ENCODE results near the gene SPEM1. TPM values are rescaled to one million over a fixed set of nuclear protein-coding genes. Genes with fewer than 3 reads are reported as not detected.

SPEM1 gene
- total and polyA plus RNA-seq, 10 of the 15 experiments (the other 5 are each of a cell fraction or from before 2014, with no cell fraction given): not detected

- intact Hi-C loops (cut with micrococcal nuclease; ENCODE audit: unreplicated experiment) (no loop called here), in situ Hi-C loops (cut with MboI) (no loop called here)
- Histone ChIP-seq H3K36me3 (ENCODE audit: control insufficient read depth in 2 of 2, insufficient read depth in 2 of 2, low read length in 1 of 2) (no peaks in the 10 kb centered on the region), H3K4me3 (no peak overlapping the region), H3K9ac (ENCODE audit: control insufficient read depth, insufficient read depth, low read length) (no peak overlapping the region), H3K4me1 (ENCODE audit: control insufficient read depth, insufficient read depth, low read length) (no peaks in the 10 kb centered on the region), H4K20me1 (ENCODE audit: control insufficient read depth, insufficient read depth) (no peaks in the 10 kb centered on the region), H3K9me3 (replicated peaks; ENCODE audit: control insufficient read depth, insufficient read depth, low read length) (no peaks in the 10 kb centered on the region), H2AFZ (ENCODE audit: control insufficient read depth, low read depth, low read length) (no peak overlapping the region), H3K27me3 (replicated peaks in 1 of 2; ENCODE audit: control insufficient read depth in 2 of 2, insufficient read depth in 2 of 2, low read length in 1 of 2) (no peaks in the 10 kb centered on the region; a peak in 1 of 4 replicates), H3K79me2 (ENCODE audit: control insufficient read depth, insufficient read depth, low read length) (no peaks in the 10 kb centered on the region), H3K27ac (ENCODE audit: control insufficient read depth, insufficient read depth) (no peak overlapping the region), H3K4me2 (ENCODE audit: control insufficient read depth, insufficient read depth) (no peak overlapping the region)
- ChIA-PET RAD21 (ENCODE audit: unreplicated experiment) (no interaction called here), CTCF (no interaction called here), SMC1A (ENCODE audit: uncharacterized antibody, unreplicated experiment) (no interaction called here), POLR2A (no interaction called here)
- no peak for DNase-seq (ENCODE audit: low read depth, low spot score)
- ATAC-seq: no peak
- no TSS peak for BruUV-seq (replicated peaks)
- no peak for FAIRE-seq
- WGBS (ENCODE audit: insufficient coverage, insufficient replicate concordance, low lambda C conversion rate, missing lambda C conversion rate): 66% methylated on average over 8 of the region's 8 CpGs
- TF ChIP-seq NR2C1 (IDR thresholded peaks at IDR 0.05) (no peak), TBL1XR1 (IDR thresholded peaks at IDR 0.05; ENCODE audit: low read depth, low read length) (no peak), KDM1A (IDR thresholded peaks at IDR 0.05; ENCODE audit: borderline replicate concordance) (no peak), ZNF622 (IDR thresholded peaks at IDR 0.05) (no peak), SREBF2 (IDR thresholded peaks at IDR 0.05; ENCODE audit: low read length) (no peak), WRNIP1 (IDR thresholded peaks at IDR 0.05; ENCODE audit: borderline replicate concordance, low read depth, low read length) (no peak), MTA3 (IDR thresholded peaks at IDR 0.05; ENCODE audit: borderline replicate concordance, low read length) (no peak), BMI1 (IDR thresholded peaks at IDR 0.05; ENCODE audit: borderline replicate concordance) (no peak), SKIL (IDR thresholded peaks at IDR 0.05; ENCODE audit: low read depth, poor library complexity, severe bottlenecking) (no peak), ATF2 (IDR thresholded peaks at IDR 0.05; ENCODE audit: low read length) (no peak), NR2C2 (IDR thresholded peaks at IDR 0.05; ENCODE audit: borderline replicate concordance, control insufficient read depth, insufficient read length, low read depth) (no peak), JUND (IDR thresholded peaks at IDR 0.05; ENCODE audit: low read depth, low read length) (no peak), PML (IDR thresholded peaks at IDR 0.05; ENCODE audit: low read length) (no peak), NR2F1 (conservative IDR thresholded peaks at IDR 0.05) (no peak)
Observed at GRCh38 chr17:7425756-7426155, 5.6 kb downstream of the SPEM1 start.

Measured in GM12878 (cell line).